Right lobe of liver (tissue), 4 donors: ENCODE measurements around the gene SSBP3.

Source experiments
- CTCF ChIP-seq, 4 donors: fragments of 200-600 bp in 3 of 4; fragments of 450-650 bp in 1 of 4; IDR thresholded peaks; one replicate each; pipeline versions ENCODE4 v1.5.1 to v1.8.0; 2016 to 2022; ENCODE audit warnings: antibody characterized with exemption in 4 of 4, mild to moderate bottlenecking in 2 of 4
- POLR2A ChIP-seq: fragments of 450-650 bp; IDR thresholded peaks from one replicate; pipeline ENCODE4 v1.6.1; 2017; ENCODE audit warnings: antibody characterized with exemption, mild to moderate bottlenecking
- donor health status: DM: no; HTN: no; CAD: no.
- donor health status: DM: no; HTN: no; CAD: no.
- donor health status: DM: no; HTN: yes; CAD: no.

DNA sequence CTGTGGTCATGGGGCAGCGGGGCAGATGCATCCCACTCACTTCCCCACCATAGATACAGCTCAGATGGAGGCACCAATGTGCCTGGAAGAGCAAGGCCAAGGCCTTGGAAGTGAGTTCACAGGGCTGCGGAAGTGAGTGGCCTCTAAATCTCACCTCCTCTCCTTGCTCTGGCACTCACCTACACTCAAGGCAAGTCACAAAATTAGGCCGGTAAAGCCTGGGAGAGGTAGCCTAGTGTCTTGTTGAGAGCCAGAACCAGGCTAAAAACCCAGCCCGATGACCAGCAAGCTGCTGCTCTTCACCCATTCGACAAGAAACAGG is 57.5 kb downstream of the SSBP3 start:
- TF ChIP-seq CTCF (IDR thresholded peaks at IDR 0.05): no peak
- TF ChIP-seq POLR2A: no peak
